Suprapubic skin (tissue), 4 donors: ENCODE measurements around the gene ATL1. TPM values are rescaled to one million over a fixed set of nuclear protein-coding genes. Genes with fewer than 3 reads are reported as not detected.

Experiments
- DNase-seq, 2 donors: peaks; one replicate each; pipeline ENCODE4 v3.0.0-alpha.2; 2019; ENCODE audit warnings: low spot score in 2 of 2
- H3K27ac ChIP-seq: fragments of 200-600 bp; sonication (generic); one replicate; pipeline ENCODE4 v1.5.1; 2019
- H3K27me3 ChIP-seq: fragments of 200-600 bp; sonication (generic); one replicate; pipeline ENCODE4 v1.5.1; 2019
- H3K36me3 ChIP-seq: fragments of 200-600 bp; sonication (generic); one replicate; pipeline ENCODE4 v1.5.1; 2019
- H3K4me1 ChIP-seq: fragments of 200-600 bp; sonication (generic); one replicate; pipeline ENCODE4 v1.5.1; 2019
- H3K4me3 ChIP-seq: fragments of 200-600 bp; sonication (generic); one replicate; pipeline ENCODE4 v1.5.1; 2019; ENCODE audit warnings: mild to moderate bottlenecking
- H3K9me3 ChIP-seq: fragments of 200-600 bp; sonication (generic); one replicate; pipeline ENCODE4 v1.5.1; 2019
- EP300 ChIP-seq: sonication (generic); formaldehyde crosslinking; IDR thresholded peaks from one replicate; pipeline ENCODE4 v1.6.1; 2017; ENCODE audit warnings: antibody characterized with exemption
- POLR2A ChIP-seq, 2 donors: fragments of 450-650 bp; IDR thresholded peaks; one replicate each; pipeline ENCODE4 v1.6.1; 2017; ENCODE audit warnings: antibody characterized with exemption in 2 of 2, mild to moderate bottlenecking in 2 of 2, moderate library complexity in 2 of 2
- POLR2AphosphoS5 ChIP-seq, 3 donors: sonication (generic); formaldehyde crosslinking; IDR thresholded peaks; one replicate each; pipeline ENCODE4 v1.6.1; 2017; ENCODE audit warnings: antibody characterized with exemption in 3 of 3
- WGBS: methylation state at CpG from one replicate; pipeline ENCODE4 v1.1.5; 2018; 5-methylcytosine and 5-hydroxymethylcytosine counted together
- total RNA-seq, 4 donors: library from RNA; depleted of rRNA; stranded (reverse); fragments of >200 nt; gene quantifications; one replicate each; pipeline ENCODE4 v1.1.0, GENCODE V29; 2016
- TF ChIP-seq, protein P1 (sequence below), 2 donors: fragments of 200-600 bp in 1 of 2; fragments of 450-650 bp in 1 of 2; sonication (generic) in 1 of 2; IDR thresholded peaks; one replicate each; pipeline ENCODE4 v1.5.1; 2016 to 2019; ENCODE audit warnings: antibody characterized with exemption in 2 of 2, mild to moderate bottlenecking in 1 of 2, moderate library complexity in 1 of 2

Gene ATL1
- total RNA-seq, 4 donors from 2014 or later: 8.2 to 22.8 (median 14.5) TPM

DNA sequence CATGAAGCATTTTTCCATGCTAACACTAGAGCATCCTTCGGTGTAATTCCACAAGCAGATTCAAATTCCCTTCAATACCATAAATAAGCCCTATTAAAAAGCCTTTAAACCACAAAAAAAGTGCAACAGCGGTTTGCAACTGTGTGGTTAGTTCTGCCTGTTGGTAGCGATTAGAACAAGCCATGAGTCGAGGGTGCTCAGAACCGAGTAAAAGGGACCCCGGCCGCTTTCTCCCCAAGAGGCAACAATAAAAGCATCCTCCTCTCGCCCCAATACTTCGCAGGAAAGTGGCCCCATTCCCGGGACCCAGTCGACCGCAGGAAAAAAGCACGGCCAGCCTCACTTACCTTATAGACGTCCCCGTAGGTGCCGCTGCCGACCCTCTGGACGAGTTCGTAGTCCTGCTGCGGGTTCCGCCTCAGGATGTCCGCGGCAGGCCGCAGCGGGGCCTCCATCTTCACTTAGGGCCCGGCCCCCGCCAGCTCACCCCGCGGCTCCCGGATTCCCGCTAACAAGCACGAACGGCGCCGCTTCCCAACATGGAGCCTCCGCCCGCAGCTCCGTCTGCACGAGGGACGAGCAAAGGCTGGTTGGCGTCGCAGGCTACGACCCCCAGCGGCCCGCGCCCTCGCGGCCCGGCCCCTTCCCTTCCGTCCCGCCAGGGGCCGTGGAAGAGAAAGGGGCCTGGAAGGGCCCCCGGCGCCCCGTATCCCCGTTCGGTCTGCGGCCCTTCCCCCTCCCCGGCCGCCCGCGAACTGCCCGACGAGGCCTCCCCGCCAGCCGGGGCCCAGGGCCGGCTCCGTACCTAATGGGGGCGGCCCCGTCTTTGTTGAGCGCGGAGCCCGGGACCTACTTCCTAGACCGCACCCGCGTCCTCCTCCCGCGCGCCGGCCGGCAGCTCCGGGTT is 28.1 kb upstream of the ATL1 start:
- 1% methylated on average over 43 of the region's 82 CpGs for WGBS
- H3K36me3 ChIP-seq: no peaks in the 10 kb centered on the region
- no peaks in the 10 kb centered on the region for H3K9me3 ChIP-seq
- H3K4me3 ChIP-seq: peak overlapping the region; percentile 83
- no peaks in the 10 kb centered on the region for H3K27me3 ChIP-seq
- peaks cover 52% of the 10 kb centered on the region for H3K4me1 ChIP-seq
- DNase-seq: peak; percentile 76 to 83
- H3K27ac ChIP-seq: peak overlapping the region; percentile 97
- peak in 1 of 2 donors; percentile 19 for TF ChIP-seq POLR2A (IDR thresholded peaks at IDR 0.05)
- no peak for TF ChIP-seq EP300

DNA sequence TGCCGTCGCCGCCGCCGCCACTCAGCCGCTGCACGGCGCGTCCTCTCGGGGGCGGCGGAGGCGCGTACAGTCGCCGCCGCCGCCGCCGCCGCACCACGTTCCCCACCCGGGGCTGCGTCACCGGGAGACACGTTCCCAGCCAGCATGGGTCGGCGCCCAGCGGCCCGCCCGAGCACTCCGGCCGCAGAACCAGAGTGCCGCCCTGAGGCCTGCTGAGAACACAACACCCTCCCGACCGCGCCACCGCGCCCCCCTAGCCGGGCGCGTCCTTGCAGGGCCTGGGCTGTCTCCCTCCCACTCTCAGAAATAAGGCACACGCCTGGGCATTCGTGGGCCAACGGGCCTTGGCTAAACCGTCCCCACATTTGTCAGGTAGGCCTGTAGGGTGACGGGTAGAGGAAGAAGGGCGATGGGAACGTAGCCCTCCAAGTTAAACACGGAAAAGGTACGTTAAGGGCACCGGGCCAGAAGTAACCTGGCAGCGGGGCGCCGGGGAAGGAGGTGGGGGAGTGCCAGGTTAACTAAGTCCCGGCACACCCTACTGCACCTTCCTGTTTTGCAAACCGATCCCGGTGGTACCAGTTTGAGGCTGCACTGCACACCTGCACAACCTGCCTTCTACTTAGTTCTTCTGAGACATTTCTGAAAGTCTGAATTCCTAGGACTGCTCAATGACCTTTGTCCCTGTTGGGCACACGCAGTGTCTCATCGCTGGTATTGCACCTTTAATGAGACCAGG is 27.3 kb upstream of the ATL1 start, which contains the start of gene MAP4K5:
TSS of gene MAP4K5 (minus strand) at position 68 of the 739 bp plus-strand sequence. CDS start 520 bp downstream, outside the sequence.
- peak; percentile 93 to 94 for DNase-seq
- peak within 1 kb of the TSS; percentile 97 for H3K27ac ChIP-seq
- H3K4me3 ChIP-seq: peak within 1 kb of the TSS; percentile 83
- H3K4me1 ChIP-seq: peaks cover 51% of the 10 kb centered on the region
- no peaks in the 10 kb centered on the region for H3K9me3 ChIP-seq
- WGBS: 4% methylated on average over 6 of the region's 60 CpGs
- TF ChIP-seq POLR2AphosphoS5 (IDR thresholded peaks at IDR 0.05) (peak in 2 of 3 donors; percentile 51 to 56), POLR2A (IDR thresholded peaks at IDR 0.05) (peak in 1 of 2 donors; percentile 80), EP300 (no peak)
- TF ChIP-seq, protein P1, sequence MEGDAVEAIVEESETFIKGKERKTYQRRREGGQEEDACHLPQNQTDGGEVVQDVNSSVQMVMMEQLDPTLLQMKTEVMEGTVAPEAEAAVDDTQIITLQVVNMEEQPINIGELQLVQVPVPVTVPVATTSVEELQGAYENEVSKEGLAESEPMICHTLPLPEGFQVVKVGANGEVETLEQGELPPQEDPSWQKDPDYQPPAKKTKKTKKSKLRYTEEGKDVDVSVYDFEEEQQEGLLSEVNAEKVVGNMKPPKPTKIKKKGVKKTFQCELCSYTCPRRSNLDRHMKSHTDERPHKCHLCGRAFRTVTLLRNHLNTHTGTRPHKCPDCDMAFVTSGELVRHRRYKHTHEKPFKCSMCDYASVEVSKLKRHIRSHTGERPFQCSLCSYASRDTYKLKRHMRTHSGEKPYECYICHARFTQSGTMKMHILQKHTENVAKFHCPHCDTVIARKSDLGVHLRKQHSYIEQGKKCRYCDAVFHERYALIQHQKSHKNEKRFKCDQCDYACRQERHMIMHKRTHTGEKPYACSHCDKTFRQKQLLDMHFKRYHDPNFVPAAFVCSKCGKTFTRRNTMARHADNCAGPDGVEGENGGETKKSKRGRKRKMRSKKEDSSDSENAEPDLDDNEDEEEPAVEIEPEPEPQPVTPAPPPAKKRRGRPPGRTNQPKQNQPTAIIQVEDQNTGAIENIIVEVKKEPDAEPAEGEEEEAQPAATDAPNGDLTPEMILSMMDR (IDR thresholded peaks at IDR 0.05): peak; percentile 79 to 92
- no peaks in the 10 kb centered on the region for H3K27me3 ChIP-seq
- H3K36me3 ChIP-seq: no peaks in the 10 kb centered on the region

DNA sequence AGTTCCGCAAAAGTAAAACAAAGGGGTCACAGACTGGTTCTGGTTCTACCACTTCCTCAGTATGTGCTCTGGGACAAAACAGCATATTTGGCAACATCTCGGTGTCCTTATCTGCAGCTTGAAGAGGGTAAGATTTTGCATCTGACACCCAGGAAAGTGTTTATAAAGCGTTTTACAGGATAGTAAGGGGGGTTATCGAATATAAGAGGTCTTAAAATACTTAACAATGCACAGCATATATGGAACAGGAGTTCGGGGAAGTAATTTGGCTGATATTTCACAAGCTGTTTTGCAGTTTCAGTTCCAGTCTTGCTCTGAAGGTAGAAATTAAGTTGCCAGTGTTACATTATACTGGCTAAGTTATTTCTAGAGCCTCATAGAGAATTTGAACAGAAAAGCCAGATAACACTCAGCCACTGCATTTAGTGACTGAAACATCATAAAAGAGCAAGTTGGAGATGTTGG is 26.7 kb upstream of the ATL1 start:
- Histone ChIP-seq H3K9me3 (no peaks in the 10 kb centered on the region), H3K27me3 (no peaks in the 10 kb centered on the region), H3K36me3 (no peaks in the 10 kb centered on the region), H3K4me3 (peak overlapping the region; percentile 83), H3K27ac (peak overlapping the region; percentile 97), H3K4me1 (peaks cover 48% of the 10 kb centered on the region)
- 45% methylated on average over 5 of the region's 5 CpGs for WGBS
- TF ChIP-seq EP300 (no peak), POLR2A (IDR thresholded peaks at IDR 0.05) (no peak)
- TF ChIP-seq, protein P1 (IDR thresholded peaks at IDR 0.05): no peak
- DNase-seq: no peak

DNA sequence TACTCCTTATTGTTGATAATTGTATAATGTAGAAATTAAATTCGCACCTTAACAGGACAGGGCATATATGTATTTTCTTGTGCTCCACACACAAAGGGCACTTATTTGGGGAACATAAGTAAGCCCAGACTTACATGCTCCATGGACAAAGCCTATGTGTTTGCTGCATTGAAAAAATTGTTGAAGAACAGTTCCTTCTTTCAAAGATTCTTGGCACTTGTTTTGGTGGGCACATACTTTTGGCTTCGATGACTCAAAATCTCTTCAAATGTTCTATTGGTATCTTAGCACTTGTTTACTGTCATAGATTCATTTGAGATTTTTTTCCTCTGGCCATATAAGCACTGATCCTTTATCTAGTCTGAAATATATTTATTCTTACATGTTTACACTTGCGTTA is 26.1 kb upstream of the ATL1 start:
- H3K9me3 ChIP-seq: no peaks in the 10 kb centered on the region
- WGBS: 49% methylated on average over 3 of the region's 3 CpGs
- peak overlapping the region; percentile 83 for H3K4me3 ChIP-seq
- H3K27me3 ChIP-seq: no peaks in the 10 kb centered on the region
- no peaks in the 10 kb centered on the region for H3K36me3 ChIP-seq
- peaks cover 48% of the 10 kb centered on the region for H3K4me1 ChIP-seq
- DNase-seq: no peak
- TF ChIP-seq EP300 (no peak), POLR2A (IDR thresholded peaks at IDR 0.05) (no peak), POLR2AphosphoS5 (IDR thresholded peaks at IDR 0.05) (no peak)
- TF ChIP-seq, protein P1 (IDR thresholded peaks at IDR 0.05): no peak
- H3K27ac ChIP-seq: peak overlapping the region; percentile 97

DNA sequence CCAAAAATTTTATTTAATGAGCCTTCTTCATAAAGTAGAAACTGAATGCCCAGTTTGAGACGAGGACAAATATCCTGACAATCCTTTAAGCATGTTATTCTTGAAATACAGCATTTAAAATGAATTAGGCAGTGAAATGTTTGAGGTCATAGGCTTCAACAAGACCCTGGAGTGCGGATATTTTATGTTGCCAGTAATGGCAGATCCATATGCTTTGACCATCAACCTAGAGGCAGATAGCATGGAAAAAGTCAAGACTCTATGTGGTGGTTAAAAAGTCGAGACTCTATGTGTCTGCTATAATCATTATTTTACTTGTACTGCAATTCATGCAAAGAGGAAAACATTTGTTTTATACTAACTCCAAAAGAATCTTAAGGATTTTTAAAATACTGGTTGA is 25.5 kb upstream of the ATL1 start:
- Histone ChIP-seq H3K36me3 (no peaks in the 10 kb centered on the region), H3K27ac (peak overlapping the region; percentile 97), H3K9me3 (no peaks in the 10 kb centered on the region), H3K4me1 (peaks cover 42% of the 10 kb centered on the region), H3K27me3 (no peaks in the 10 kb centered on the region), H3K4me3 (no peak overlapping the region)
- 67% methylated on average over 3 of the region's 3 CpGs for WGBS
- no peak for TF ChIP-seq POLR2AphosphoS5 (IDR thresholded peaks at IDR 0.05)
- no peak for TF ChIP-seq POLR2A (IDR thresholded peaks at IDR 0.05)
- TF ChIP-seq, protein P1 (IDR thresholded peaks at IDR 0.05): no peak
- TF ChIP-seq EP300: no peak
- no peak for DNase-seq
